GM06990 (cell line): Measurements from ENCODE around the gene BABAM2.

Experiments used
- DNase-seq: peaks from one replicate; pipeline ENCODE4 v3.0.0-alpha.2; 2011; ENCODE audit not compliant: insufficient read length; ENCODE audit errors: extremely low read depth
- H3K27me3 ChIP-seq: replicated peaks from 2 replicates; pipeline ENCODE4 v1.6.0; 2011; ENCODE audit warnings: low read length; ENCODE audit not compliant: control insufficient read depth, insufficient read depth
- H3K36me3 ChIP-seq: 2 replicates; pipeline ENCODE4 v1.5.1; 2011; ENCODE audit warnings: low read length; ENCODE audit not compliant: control insufficient read depth, insufficient read depth
- H3K4me3 ChIP-seq: replicated peaks from 2 replicates; pipeline ENCODE4 v1.5.1; 2011; ENCODE audit warnings: low read depth, mild to moderate bottlenecking, control low read depth, low read length
- CTCF ChIP-seq: IDR thresholded peaks from 2 replicates; pipeline ENCODE4 v1.5.1; 2011; ENCODE audit warnings: low read length, control low read depth, mild to moderate bottlenecking, inconsistent platforms; ENCODE audit not compliant: insufficient read depth, poor library complexity, severe bottlenecking

BABAM2 gene

GRCh38 chr2:27940982-27941381 lies 50.5 kb downstream of the BABAM2 start:
- no peak for TF ChIP-seq CTCF
- DNase-seq = no peak
- no peak overlapping the region for H3K4me3 ChIP-seq

DNA sequence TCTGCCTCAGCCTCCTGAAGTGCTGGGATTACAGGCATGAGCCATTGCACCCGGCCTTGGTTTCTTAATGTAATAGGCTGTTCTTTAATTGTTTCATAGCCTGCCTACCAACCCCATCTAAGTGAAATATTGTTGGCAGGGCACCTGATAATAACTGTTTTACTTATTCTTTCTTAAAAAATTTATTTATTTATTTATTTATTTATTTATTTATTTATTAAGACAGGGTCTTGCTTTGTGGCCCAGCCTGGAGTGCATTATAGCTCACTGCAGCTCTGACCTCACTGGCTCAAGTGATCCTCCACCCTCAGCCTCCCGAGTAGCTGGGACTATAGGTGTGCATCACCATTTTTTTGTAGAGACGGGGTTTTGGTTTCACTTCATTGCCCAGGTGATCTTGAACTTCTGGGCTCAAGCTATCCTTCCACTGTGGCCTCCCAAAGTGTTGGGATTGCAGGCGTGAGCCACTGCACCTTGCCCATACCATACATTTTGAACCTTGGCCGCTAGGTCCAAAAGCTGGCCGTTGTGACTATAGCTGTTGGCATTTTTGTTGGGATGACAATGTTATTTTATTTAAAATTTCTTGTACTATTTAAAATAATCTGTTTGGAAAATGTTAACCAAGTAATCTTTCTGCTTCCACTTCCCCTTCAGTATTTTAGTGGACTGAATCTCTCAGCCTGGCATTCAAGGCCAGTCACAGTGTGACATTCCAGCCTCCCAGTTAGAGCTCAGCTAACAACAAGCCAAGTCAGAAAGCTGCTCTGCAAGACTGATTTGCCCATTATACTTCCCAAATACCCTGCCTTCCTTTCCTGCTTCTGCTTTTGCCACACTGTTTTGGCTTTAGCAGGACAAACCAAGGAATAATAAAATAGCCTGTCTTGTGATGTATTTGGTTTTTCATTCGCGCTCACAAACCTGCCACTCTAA lies 52.4 kb downstream of the BABAM2 start:
- Histone ChIP-seq H3K36me3 (no peaks in the 10 kb centered on the region; the same call in 1 of the 2 replicates), H3K27me3 (no peaks in the 10 kb centered on the region), H3K4me3 (no peak overlapping the region)
- DNase-seq = no peak
- TF ChIP-seq CTCF = no peak

More at GRCh38 chr2:27940982-27941381, 50.5 kb downstream of the BABAM2 start:
- Histone ChIP-seq H3K27me3 (no peaks in the 10 kb centered on the region), H3K36me3 (no peaks in the 10 kb centered on the region; the same call in 1 of the 2 replicates)

DNA sequence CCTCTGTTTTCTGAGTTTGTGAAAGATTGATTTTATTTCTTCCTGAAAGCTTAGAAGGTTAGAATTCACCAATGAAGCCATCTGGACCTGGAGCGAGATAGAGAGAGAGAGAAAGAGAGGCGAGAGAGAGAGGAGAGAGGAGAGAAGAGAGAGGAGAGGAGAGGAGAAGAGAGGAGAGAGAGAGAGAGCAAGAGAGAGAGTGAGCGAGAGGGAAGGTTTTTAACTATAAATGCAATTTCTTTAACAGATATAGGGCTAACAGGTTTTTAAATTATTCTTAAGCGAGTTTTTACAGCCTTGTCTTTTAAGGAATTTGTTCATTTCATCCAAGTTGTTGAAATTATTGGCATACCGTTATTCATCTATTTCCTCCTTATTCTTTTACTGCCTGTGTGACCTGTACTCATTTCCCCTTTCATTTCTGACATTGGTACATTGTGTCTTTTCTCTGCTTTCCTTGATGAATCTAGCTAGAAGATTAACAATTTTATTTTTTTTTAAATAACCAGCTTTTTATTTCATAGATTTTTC lies 56.1 kb downstream of the BABAM2 start:
- TF ChIP-seq CTCF = no peak
- H3K27me3 ChIP-seq = no peaks in the 10 kb centered on the region

GRCh38 chr2:27952070-27952469 lies 61.5 kb downstream of the BABAM2 start:
- Histone ChIP-seq H3K4me3 (no peak overlapping the region), H3K27me3 (no peaks in the 10 kb centered on the region), H3K36me3 (no peaks in the 10 kb centered on the region)
- no peak for TF ChIP-seq CTCF
- no peak for DNase-seq

More for the DNA sequence above, 56.1 kb downstream of the BABAM2 start:
- no peak overlapping the region for H3K4me3 ChIP-seq
- no peaks in the 10 kb centered on the region; the same call in 1 of the 2 replicates for H3K36me3 ChIP-seq
- DNase-seq = no peak

DNA sequence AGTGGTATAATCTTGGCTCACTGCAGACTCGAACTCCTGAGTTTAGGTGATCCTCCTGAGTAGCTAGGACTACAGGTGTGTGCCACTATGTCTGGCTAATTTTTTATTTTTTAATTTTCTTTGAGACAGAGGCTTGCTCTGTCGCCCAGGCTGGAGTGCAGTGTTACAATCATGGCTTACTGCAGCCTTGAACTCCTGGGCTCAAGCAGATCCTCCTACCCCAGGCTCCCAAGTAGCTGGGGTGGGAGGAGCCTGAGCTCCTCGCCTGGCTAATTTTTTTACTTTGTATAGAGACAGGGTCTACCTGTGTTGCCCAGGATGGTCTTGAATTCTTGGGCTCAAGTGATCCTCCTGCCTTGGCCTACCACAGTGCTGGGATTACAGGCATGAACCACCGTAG lies 62.5 kb downstream of the BABAM2 start:
- H3K4me3 ChIP-seq = no peak overlapping the region
- no peak for DNase-seq
- TF ChIP-seq CTCF = no peak

More for the DNA sequence above, 62.5 kb downstream of the BABAM2 start:
- H3K36me3 ChIP-seq = no peaks in the 10 kb centered on the region
- H3K27me3 ChIP-seq = no peaks in the 10 kb centered on the region
